ENCODE results near the gene MBTPS1. TPM values are rescaled to one million over a fixed set of nuclear protein-coding genes. Genes with fewer than 3 reads are reported as not detected.

The MBTPS1 gene
- total RNA-seq, 1 donor = 52.8 TPM

- DNase-seq (ENCODE audit: low read depth in 2 of 3, low spot score in 2 of 3) = no peak
Measured at GRCh38 chr16:84040823-84041820, 75.6 kb downstream of the MBTPS1 start.

GRCh38 chr16:84040226-84040822 lies 76.4 kb downstream of the MBTPS1 start:
- DNase-seq (ENCODE audit: low read depth in 2 of 3, low spot score in 2 of 3) = no peak

GRCh38 chr16:84039696-84040095 lies 77.0 kb downstream of the MBTPS1 start:
- no peak for DNase-seq (ENCODE audit: low read depth in 2 of 3, low spot score in 2 of 3)

GRCh38 chr16:84038469-84038868 lies 78.3 kb downstream of the MBTPS1 start:
- DNase-seq (ENCODE audit: low read depth in 2 of 3, low spot score in 2 of 3) = no peak

- no peak for DNase-seq (ENCODE audit: low read depth in 2 of 3, low spot score in 2 of 3)
Measured at GRCh38 chr16:84036982-84037425, 79.7 kb downstream of the MBTPS1 start.

- no peak for DNase-seq (ENCODE audit: low read depth in 2 of 3, low spot score in 2 of 3)
Measured at GRCh38 chr16:84036131-84036530, 80.6 kb downstream of the MBTPS1 start.

GRCh38 chr16:84034516-84034915 lies 82.2 kb downstream of the MBTPS1 start:
- no peak for DNase-seq (ENCODE audit: low read depth in 2 of 3, low spot score in 2 of 3)

- no peak for DNase-seq (ENCODE audit: low read depth in 2 of 3, low spot score in 2 of 3)
Measured at GRCh38 chr16:84033251-84034195, 83.2 kb downstream of the MBTPS1 start.

GRCh38 chr16:84032458-84033178 lies 84.1 kb downstream of the MBTPS1 start:
- DNase-seq (ENCODE audit: low read depth in 2 of 3, low spot score in 2 of 3) = no peak

GRCh38 chr16:84031556-84031955 lies 85.2 kb downstream of the MBTPS1 start:
- no peak for DNase-seq (ENCODE audit: low read depth in 2 of 3, low spot score in 2 of 3)

GRCh38 chr16:84029297-84030047 lies 87.3 kb downstream of the MBTPS1 start:
- peak in 2 of 3 donors; percentile 16 to 26 for DNase-seq (ENCODE audit: low read depth in 2 of 3, low spot score in 2 of 3)

GRCh38 chr16:84027625-84028024 lies 89.1 kb downstream of the MBTPS1 start:
- no peak for DNase-seq (ENCODE audit: low read depth in 2 of 3, low spot score in 2 of 3)

GRCh38 chr16:84026606-84027005 lies 90.1 kb downstream of the MBTPS1 start:
- DNase-seq (ENCODE audit: low read depth in 2 of 3, low spot score in 2 of 3) = no peak

GRCh38 chr16:84024854-84025253 lies 91.9 kb downstream of the MBTPS1 start:
- no peak for DNase-seq (ENCODE audit: low read depth in 2 of 3, low spot score in 2 of 3)

- DNase-seq (ENCODE audit: low read depth in 2 of 3, low spot score in 2 of 3) = no peak
Measured at GRCh38 chr16:84022644-84023043, 94.1 kb downstream of the MBTPS1 start.

- no peak for DNase-seq (ENCODE audit: low read depth in 2 of 3, low spot score in 2 of 3)
Measured at GRCh38 chr16:84021488-84021887, 95.3 kb downstream of the MBTPS1 start.

GRCh38 chr16:84020353-84020752 lies 96.4 kb downstream of the MBTPS1 start:
- DNase-seq (ENCODE audit: low read depth in 2 of 3, low spot score in 2 of 3) = no peak

- no peak for DNase-seq (ENCODE audit: low read depth in 2 of 3, low spot score in 2 of 3)
Measured at GRCh38 chr16:84018710-84019109, 98.0 kb downstream of the MBTPS1 start.

GRCh38 chr16:84016477-84016876 lies 100.3 kb downstream of the MBTPS1 start:
- no peak for DNase-seq (ENCODE audit: low read depth in 2 of 3, low spot score in 2 of 3)

Measured in hematopoietic multipotent progenitor cell (in vitro differentiated cells).